Fibroblast of mammary gland (primary cell): ENCODE results near the gene RNF220.

ENCODE experiments used
- DNase-seq: peaks from one replicate; pipeline ENCODE4 v3.0.0-alpha.2; 2010; ENCODE audit warnings: low read depth
- H3K4me3 ChIP-seq: 2 replicates; pipeline ENCODE4 v1.5.1; 2011; ENCODE audit warnings: low read depth, mild to moderate bottlenecking, low read length, moderate library complexity; ENCODE audit not compliant: control insufficient read depth
- TF ChIP-seq, protein P1 (sequence below): conservative IDR thresholded peaks from 2 replicates; pipeline ENCODE4 v1.5.1; 2011; ENCODE audit warnings: low read depth, low read length, inconsistent platforms; ENCODE audit not compliant: control insufficient read depth, insufficient read depth

Gene RNF220

DNA sequence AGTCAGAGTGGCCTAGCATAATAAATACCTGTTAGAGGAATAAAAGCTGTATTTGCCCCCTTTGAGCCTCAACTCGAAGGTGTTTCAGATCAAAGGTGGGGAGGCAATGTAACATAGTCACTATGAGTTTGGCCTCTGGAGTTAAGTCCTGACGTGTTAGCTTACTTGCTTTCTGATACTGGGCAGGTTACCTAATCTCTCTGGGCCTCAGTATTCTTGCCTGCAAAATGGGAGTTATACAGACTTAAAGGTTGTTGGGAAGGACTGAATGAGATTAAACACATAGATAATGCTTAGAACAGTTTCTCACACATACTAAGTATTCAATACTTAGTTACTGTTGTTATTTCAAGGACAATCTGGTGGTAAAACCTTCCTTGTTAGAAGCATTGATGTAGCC, 15.5 kb downstream of the RNF220 start:
- no peak for DNase-seq
- no peak overlapping the region for H3K4me3 ChIP-seq
- TF ChIP-seq, protein P1, sequence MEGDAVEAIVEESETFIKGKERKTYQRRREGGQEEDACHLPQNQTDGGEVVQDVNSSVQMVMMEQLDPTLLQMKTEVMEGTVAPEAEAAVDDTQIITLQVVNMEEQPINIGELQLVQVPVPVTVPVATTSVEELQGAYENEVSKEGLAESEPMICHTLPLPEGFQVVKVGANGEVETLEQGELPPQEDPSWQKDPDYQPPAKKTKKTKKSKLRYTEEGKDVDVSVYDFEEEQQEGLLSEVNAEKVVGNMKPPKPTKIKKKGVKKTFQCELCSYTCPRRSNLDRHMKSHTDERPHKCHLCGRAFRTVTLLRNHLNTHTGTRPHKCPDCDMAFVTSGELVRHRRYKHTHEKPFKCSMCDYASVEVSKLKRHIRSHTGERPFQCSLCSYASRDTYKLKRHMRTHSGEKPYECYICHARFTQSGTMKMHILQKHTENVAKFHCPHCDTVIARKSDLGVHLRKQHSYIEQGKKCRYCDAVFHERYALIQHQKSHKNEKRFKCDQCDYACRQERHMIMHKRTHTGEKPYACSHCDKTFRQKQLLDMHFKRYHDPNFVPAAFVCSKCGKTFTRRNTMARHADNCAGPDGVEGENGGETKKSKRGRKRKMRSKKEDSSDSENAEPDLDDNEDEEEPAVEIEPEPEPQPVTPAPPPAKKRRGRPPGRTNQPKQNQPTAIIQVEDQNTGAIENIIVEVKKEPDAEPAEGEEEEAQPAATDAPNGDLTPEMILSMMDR = no peak

DNA sequence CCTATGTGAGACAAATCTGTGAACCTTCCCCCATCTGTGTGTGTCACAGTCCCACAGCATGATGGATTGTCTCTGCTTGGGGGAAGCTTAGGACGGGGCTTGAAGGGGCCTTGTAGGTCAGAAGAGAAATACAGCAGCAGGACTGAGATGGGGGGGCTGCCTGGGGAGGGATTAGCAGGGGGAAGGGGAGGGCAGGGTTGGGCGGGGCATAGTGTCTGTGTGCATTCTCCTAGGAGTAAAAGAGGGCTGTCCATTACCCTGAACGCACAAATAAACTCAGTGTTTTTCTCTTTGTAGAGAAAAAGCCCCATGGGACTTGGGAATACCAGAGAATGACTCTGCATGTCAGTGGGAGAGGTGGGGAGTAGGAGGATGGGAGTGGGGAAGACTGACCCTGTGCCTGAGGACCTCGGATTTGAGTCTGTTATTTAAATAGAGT, 16.4 kb downstream of the RNF220 start:
- no peak for DNase-seq
- H3K4me3 ChIP-seq = no peak overlapping the region
- TF ChIP-seq, protein P1 = no peak

DNA sequence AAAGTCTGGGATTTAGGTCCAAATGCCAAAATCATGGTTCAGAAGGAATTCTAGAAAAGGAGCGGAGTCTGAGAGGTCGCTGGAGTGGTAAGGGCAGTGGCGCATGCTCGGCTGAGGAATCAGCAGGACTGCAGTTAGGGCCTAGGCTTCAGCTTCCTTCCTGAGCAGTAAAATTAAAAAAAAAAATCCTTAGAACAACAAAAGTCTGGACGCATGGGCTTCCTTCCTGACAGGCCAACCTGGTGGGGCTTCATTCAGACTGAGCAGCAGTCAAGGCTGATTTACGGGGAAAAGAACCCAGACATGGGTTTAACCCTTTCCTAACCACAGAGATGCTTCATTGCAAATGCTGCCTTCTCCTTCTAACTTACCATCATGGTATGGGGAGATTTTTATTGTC, 17.1 kb downstream of the RNF220 start:
- no peak for DNase-seq

DNA sequence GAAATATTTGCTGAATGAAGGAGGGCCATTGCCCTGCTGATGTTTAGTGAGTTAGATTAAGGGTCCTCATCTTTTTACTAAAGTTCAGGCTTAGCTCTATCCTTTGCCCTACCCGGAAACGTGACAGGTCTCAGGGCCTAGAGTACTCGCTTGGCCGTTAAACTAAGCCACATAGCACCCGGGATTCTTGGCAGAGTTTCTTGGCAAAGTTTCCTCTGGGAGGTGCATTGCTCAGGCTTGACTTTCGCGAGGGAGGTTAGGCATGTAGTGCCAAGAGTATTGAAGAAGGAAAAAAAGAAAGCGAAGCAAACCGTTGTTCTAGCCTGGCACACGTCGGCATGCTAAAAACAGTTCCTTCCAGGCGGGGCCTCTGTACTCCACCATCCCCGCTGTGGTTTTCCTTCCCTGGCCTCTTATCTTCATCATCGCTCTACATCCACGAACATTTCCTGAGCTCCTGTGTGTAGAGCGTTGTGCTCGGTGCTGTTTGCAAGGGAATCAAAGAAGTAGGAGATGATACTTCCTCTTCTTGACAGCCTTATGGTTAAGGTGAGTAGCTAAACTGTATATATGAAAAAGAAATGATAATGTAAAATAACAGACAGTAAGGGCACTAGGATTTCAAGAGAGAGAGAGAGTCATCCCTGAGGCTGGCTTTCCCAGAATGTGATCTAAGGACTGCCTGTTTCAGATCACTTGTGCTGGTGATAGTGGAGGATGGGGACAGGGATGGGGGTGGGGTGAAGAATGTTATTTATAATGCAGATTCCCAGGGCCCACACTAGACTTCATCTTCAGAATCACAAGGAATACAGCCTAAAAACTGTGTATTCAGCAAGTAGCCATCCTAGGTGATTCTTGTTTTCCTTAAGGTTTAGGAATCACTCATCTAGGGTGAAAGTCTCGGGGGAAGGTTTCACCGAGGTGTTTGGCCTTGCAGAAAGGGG, 18.8 kb downstream of the RNF220 start:
- no peak overlapping the region for H3K4me3 ChIP-seq
- peak; percentile 68 for DNase-seq
- TF ChIP-seq, protein P1 = no peak

More for the DNA sequence above, 17.1 kb downstream of the RNF220 start:
- no peak overlapping the region for H3K4me3 ChIP-seq
- TF ChIP-seq, protein P1 = no peak

DNA sequence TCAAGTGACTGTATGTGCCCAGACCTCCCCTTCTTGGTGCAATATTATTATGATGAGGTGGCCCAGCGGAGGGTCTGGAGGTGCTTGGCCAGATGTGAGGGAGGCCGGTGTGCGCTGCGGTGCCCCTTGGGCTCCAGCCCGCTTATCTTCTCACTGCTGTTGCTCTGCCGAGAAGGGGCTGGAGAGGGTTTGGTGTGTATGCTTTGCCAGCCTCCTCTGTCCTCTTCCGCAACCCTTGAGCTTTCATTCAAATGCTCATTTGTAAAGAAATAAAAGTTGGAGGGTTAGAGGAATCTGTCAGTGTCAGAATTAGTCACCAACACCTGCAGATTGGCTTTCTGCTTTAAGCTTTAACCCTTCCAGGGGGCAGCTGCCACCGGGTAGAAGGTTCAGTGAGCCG, 19.7 kb downstream of the RNF220 start:
- H3K4me3 ChIP-seq = no peak overlapping the region
- TF ChIP-seq, protein P1 = no peak
- DNase-seq = no peak

DNA sequence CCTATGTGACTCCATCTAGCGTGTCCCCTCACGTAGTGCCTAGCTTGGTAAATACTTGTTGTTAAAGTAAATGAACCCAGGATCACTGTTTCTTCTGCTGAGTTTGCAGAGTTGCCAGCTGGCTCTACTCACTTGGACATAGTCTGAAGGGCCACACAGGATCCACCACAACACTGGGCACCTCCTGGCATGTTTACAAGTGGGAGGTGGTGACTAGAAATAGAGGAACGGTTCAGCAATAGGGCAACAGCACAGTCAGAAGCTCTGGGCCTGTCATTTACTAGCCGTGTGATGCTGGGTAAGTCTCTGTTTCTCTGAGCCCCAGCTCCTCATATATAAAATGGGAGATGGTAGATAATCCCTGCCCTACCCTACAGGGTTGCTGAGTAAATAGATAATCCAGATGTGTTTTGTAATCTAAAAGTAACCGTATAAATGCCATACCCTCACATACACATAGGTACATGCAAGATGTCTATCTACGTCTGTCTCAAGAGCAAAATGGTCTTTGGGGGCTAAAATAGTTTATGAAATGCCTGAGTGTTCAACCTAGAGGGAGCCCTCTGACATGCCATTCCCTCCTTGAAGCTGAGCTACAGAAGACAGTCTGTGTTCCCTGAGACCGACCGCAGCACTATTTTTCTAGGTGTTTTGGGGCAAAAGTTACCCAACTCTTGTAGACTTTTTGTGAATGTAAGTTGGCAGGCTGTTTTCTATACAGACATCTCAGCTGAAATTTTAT, 20.5 kb downstream of the RNF220 start:
- TF ChIP-seq, protein P1 = no peak

More for the DNA sequence above, 20.5 kb downstream of the RNF220 start:
- H3K4me3 ChIP-seq = no peak overlapping the region
- DNase-seq = no peak
